NK-92 (cell line): ENCODE measurements around the gene TMEM54.

ENCODE experiments used
- DNase-seq: peaks from one replicate; lab custom pipeline; 2025; ENCODE audit not compliant: unreplicated experiment; lab: John Stamatoyannopoulos, UW

TMEM54 gene

DNA sequence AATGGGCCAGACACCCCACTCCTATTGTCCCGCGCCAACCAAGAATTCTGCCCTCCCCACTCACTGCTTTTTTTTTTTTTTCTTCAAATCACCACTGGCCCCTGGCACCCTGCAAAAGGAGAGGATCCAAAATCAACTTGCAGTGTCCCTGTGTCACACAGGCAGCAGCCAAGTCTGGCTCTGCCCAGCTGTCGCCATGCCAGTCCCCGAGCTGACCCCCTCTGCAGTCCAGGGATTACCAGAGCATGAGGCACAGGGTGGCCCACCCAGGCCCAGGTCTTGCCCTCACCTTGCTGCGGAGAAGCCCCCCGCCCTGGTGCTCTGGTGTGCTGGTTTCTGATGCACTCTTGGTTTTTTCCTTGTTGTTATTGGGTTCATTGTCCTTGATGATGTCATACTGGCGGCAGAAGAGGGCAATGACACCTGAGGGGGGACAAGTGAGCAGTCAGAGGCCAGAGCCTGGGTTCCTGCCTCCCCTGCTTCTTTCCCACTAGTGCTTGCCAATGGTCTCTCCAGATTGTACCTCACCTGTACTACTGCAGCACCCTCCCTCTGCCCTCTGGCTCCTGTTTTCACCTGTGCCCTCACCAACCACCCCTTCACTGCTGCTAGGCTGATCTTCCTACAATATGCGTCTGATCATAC lies 36.7 kb downstream of the TMEM54 start:
- DNase-seq = no peak

GRCh38 chr1:32863881-32864245 lies 37.3 kb downstream of the TMEM54 start:
- no peak for DNase-seq

- no peak for DNase-seq
Observed at GRCh38 chr1:32863218-32863880, 37.8 kb downstream of the TMEM54 start.

- no peak for DNase-seq
Observed at GRCh38 chr1:32861904-32862695, 39.1 kb downstream of the TMEM54 start.

- no peak for DNase-seq
Observed at GRCh38 chr1:32860566-32860965, 40.6 kb downstream of the TMEM54 start.

DNA sequence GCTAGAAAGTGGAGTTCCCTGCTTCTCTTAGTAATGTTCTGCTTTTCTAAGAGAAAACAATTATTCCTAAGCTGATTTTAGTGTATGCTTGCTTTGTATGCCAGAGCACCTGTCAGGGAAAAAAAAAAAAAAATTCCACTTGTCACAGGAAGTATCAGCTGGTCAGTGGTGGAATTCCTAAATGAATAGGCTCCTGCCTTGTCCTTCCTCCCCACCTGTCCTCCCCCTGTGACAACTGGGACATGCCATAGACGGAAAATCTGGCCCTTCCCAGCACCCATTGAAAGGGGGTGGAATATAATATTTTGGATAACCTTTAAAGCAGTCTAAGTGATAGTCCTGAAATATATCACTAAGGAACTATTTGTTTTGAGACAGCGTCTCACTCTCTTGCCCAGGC lies 41.3 kb downstream of the TMEM54 start:
- DNase-seq = no peak

GRCh38 chr1:32858791-32859190 lies 42.4 kb downstream of the TMEM54 start:
- DNase-seq = no peak

DNA sequence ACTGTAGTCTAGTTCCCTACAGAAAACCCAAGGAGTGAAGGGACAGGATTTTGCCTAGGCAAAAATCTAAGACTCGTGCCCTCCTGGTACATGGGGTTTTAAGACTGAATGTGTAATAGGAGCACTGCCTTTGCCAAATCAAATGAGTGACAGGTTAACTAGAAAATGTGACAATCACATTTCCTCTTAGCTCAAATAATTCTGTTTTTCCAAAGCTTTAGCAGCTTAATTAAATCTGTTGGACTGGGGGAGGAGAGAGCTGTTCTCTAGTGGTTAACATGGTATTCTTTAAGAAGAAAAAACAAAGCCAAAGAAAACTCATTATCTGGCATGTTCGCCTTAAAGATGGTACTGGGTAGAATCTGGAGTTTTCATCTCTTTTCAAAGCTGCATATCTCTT lies 43.1 kb downstream of the TMEM54 start:
- DNase-seq = no peak

GRCh38 chr1:32855861-32856617 lies 45.1 kb downstream of the TMEM54 start:
- DNase-seq = no peak

DNA sequence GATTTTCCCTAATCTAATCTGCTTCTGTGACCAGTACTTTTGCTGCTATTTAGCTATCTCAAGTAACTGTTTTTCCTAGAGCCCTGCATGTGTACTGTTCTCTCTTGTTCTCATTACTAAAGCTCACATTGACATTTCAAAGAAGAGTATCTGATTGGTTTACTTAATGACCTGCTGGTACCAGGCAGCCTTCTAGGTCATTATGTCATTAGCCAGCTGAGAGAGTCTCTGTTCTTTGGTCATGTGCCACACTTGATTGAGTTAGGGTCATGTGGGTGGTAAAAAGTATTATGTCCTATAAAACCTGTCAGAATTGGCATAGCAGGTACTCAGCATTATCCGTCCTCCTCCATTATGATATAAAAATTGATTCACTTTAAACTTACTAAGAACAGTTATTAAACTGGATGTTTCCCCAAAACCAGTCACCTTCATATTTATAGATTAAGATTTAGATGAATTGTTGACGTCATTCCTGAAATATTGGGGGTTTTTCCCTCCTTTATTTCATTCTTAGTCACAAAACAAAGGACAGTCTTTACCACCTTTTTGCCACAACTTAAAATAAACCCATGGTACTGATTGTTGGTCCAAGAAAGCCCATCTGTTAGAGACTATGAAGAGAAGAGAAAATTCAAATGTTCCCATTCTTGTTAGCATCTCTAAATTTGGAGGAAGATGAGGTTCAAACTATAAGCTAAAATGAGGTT lies 52.7 kb downstream of the TMEM54 start:
- DNase-seq = no peak
